Body of pancreas (tissue), 4 donors: ENCODE data around the gene RND1.

Experiments used
- CTCF ChIP-seq, 7 experiments: fragments of 450-650 bp in 4 of 7; fragments of 200-600 bp in 3 of 7; sonication (generic) in 3 of 7; IDR thresholded peaks; one replicate each; pipeline ENCODE4 v1.5.1; 2016 to 2019; ENCODE audit warnings: antibody characterized with exemption in 7 of 7
- POLR2A ChIP-seq, 3 donors: fragments of 450-650 bp; IDR thresholded peaks; one replicate each; pipeline ENCODE4 v1.6.1; 2016; ENCODE audit warnings: antibody characterized with exemption in 3 of 3, mild to moderate bottlenecking in 2 of 3

- TF ChIP-seq POLR2A (IDR thresholded peaks at IDR 0.05), result no peak
- TF ChIP-seq CTCF (IDR thresholded peaks at IDR 0.05), result no peak
Measured at GRCh38 chr12:48828841-48829575, 36.7 kb downstream of the RND1 start.
